Neural cell (in vitro differentiated cells): ENCODE results near the gene PPP4R3C.

Experiments used
- CTCF ChIP-seq: fragments of 450-650 bp; IDR thresholded peaks from 2 replicates; pipeline ENCODE4 v1.5.1; 2014; ENCODE audit warnings: antibody characterized with exemption, mild to moderate bottlenecking, moderate library complexity; ENCODE audit not compliant: poor library complexity, severe bottlenecking
- TAF1 ChIP-seq: IDR thresholded peaks from 2 replicates; pipeline ENCODE4 v1.6.1; 2012; ENCODE audit warnings: low read depth

GRCh38 chrX:27491397-27491796, 28.3 kb upstream of the PPP4R3C start:
- TF ChIP-seq CTCF: no peak
- no peak for TF ChIP-seq TAF1
